Adrenal gland (tissue), 5 donors: ENCODE data around the gene CASTOR1.

Source experiments
- CTCF ChIP-seq, 6 experiments: fragments of 450-650 bp in 4 of 6; fragments of 200-600 bp in 2 of 6; sonication (generic) in 1 of 6; IDR thresholded peaks; 1 replicate in 5 of 6; 2 replicates in 1 of 6; pipeline versions ENCODE4 v1.5.1 to v1.8.0; 2016 to 2021; ENCODE audit warnings: antibody characterized with exemption in 6 of 6, mild to moderate bottlenecking in 2 of 6, moderate library complexity in 1 of 6
- POLR2A ChIP-seq, 2 donors: fragments of 450-650 bp; IDR thresholded peaks; one replicate each; pipeline ENCODE4 v1.6.1; 2017; ENCODE audit warnings: antibody characterized with exemption in 2 of 2, mild to moderate bottlenecking in 2 of 2, moderate library complexity in 1 of 2
- donor health status: DM: no; HTN: no; CAD: no.

- TF ChIP-seq CTCF (IDR thresholded peaks at IDR 0.05) (no peak), POLR2A (IDR thresholded peaks at IDR 0.05) (no peak)
Measured at GRCh38 chr22:30265131-30265720, 24.1 kb downstream of the CASTOR1 start.
